ENCODE data around the gene HS6ST1.

HS6ST1 gene

GRCh38 chr2:128298286-128298685 lies 20.4 kb downstream of the HS6ST1 start:
- no peak for DNase-seq

DNA sequence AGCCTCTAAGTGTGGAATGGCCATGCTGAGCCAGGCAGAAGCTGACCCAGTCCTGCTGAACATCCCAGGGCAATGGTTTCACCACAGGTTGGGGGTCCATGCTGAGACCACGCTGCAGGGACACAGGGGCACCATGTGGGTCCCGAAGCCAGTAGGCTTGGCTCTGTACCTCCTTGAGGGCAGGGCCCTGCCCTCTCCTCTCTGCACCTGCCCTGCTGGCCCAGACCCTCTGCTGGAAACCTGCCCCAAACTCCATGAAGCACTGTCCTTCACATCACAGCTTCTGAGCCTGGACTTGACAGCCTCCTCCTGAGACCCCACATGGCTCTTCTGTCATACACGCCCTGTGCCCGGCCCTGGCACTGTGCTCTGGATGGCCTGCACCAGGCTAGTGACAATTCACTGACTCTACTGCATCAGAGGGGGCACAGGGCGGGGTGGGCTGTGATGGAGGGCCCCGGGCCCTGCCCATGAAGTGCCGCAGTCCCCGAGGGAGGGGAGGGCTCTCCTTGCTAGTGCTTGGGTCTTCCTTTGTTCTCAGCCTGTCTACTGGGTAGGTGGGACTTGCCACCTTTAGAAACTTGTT lies 24.7 kb downstream of the HS6ST1 start:
- DNase-seq: no peak

DNA sequence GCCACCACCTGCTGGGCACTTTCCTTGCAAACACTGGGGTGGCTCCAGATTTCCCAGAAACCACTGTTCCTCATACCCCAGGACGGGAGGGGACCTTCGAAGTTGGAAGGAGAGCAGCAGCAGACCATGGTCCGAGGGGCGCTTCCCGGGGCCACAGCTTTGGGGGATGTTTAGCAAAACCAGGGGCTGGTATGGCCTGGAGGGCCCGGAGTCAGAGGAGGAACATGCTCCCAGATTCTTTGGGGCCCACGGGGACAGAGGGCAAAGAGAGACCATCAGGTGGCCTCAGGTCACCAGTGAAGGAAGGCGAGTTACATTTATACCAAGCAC lies 25.3 kb downstream of the HS6ST1 start:
- no peak for DNase-seq

DNA sequence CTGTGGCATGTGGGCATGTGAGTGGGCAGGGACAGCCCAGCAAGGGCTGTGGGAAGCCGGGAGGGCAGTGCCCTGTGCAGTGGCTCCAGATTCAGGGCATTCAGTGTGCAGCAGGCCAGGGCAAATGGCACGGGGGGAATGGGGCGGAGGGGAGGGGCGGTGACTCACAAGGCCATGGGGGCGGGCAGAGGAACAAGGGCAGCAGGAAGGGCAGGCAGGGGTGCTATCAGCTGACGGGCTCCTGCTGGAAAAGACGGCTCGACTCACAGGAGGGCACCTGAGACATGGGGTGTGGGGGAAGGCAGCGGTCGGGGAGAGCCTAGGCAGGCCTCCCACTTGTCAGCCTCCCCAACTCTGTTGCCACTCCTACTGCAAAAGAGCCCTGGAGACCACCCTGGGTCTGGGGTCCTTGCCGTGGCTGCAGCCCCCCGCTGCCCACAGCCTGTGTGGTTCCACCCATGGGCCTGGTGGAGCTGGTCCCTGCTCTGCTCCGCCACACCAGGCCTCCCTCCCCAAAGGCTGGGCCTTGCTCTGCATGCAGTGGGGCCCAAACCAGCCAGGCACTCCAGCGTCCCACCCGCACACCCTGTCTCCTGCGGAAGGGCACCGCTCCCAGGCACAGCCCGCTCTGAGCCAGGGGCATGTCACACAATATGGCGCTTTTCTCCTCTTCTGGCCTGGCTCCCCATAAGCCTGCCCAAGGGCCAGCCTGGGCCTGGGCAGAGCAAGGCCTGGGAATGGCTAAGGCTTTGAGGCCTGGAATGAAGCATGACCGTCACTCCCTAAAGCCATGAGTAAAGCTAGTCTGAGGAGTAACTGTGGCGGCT lies 25.9 kb downstream of the HS6ST1 start:
- no peak for DNase-seq

GRCh38 chr2:128291844-128292598 lies 26.6 kb downstream of the HS6ST1 start:
- no peak for DNase-seq

GRCh38 chr2:128291161-128291843 lies 27.4 kb downstream of the HS6ST1 start:
- no peak for DNase-seq

- DNase-seq: no peak
These were observed 28.3 kb downstream of the HS6ST1 start for GRCh38 chr2:128290356-128290755.

- no peak for DNase-seq
These were observed 29.2 kb downstream of the HS6ST1 start for GRCh38 chr2:128289439-128289838.

DNA sequence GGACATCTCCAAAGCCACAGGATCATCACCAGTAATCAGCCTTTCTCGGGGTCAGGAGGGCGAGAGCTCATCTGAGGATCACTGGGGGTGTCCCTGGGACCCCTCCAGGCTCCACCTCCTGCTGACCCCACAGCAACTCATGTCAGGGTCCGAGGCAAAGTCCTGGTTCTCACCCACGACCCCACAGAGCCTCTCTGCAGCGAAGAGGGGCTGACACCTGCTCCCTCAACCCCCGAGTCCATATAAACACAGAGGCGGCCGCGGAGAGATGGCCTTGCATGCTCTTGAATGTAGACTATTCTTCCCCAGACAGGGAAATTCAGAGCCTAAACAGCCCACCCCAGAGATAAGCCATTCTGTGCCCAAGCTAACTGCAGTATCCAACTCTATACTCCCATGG lies 29.9 kb downstream of the HS6ST1 start:
- no peak for DNase-seq

DNA sequence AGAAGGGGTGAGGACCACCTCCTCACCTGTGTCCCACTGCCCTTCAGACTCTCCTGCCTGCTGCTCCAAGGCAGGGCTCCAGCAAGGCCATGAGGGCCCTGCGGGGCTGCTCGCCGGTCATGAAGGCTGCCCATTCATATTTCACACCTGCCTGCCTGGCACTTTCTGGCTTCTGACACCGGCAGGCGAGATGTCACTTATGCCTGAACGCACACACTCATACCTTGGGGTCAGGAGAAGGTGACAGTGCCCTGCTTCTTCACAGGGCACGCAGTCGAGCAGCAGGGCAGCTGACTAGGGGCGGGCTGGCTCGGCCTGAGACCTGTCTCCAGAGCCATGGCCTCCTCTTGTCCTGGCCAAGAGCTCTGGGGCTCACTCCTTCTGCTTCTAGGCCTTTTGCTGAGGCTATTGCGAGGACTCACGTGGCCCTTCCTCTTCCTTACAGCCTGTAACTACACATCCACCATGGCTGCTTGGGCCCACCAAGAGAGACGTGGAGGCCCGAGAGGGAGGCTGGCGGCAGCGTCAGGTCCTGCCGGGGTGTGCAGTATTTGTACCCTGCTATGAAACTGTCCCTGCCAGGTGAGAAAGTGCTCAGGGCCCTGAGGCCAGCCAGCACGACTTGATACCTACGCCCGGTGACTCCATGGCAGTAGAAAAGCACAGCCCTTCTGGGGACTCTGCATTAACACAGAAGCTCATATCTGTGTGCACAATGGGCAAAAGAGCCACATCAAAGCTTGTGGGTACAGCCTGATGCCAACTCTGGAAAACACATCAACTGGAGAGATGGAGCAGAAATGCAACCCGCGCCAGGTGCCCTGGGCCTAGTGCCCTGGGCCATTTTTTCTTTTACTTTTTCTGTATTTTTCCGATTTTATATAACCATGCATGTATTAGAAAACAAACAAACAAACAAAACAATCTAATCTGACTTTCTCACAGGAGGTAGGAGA lies 30.6 kb downstream of the HS6ST1 start:
- DNase-seq: no peak

GRCh38 chr2:128286905-128287779 lies 31.5 kb downstream of the HS6ST1 start:
- DNase-seq: no peak

DNA sequence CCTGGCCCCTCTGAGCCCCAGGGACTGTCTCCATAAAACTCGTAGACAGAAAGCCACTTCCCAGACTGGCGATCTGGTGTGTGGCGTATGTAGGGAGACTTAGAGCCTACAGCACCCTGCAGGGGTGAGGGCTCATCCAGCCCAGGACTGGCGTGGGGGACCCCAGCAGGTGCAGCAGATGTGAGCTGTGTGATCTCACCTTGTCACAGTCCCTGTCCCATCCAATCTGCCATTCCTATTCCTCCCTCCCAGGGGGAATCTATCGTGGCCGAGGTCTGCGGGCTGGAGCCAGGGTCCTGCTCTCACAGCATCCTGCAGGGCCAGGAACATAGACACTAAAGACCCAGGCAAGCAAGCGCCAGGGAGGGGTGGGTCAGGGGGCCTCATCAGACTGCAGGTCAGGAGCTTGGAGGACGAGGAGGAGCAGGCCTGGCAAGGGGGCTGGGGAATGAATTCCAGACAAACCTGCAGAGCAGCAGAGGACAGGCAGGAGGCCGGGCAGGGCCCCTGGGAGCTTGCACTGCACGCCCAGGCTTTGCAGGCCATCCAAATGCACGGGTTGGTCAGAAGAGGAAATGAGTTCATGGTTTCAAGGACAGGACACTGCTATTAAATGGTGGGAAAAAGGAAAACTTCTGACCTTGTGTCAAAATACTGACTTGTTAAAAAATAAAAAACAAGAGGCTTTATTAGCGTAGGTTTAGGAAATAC lies 32.5 kb downstream of the HS6ST1 start:
- no peak for DNase-seq

DNA sequence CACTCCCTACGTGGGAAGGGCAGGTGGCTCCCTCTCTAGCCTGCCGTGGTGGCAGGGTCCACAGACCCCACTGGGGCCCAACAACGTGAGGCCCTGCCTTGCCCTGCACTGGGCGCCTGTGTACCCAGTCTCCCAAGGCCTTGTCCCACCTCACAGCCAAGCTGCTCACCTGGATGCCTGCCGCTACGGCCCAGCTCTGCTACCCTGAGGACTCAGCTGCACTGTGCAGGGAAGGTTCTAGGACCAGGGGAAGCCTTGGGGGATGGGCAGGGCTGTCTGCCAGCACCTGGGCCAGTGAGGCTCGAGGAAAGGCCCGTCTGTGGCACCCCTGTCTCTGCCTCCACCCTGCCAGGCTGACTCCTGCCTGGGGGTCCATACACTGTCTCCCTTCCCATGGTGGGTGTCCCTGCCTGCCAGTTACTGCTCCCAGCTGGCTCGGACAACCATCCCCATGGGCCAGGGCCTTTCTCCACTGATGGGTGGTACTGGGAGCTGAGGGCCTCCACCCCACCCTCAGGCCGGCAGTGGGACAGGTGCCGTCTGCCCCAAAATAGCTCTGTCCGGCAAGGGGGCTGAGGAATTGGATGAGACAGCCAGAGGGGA lies 33.2 kb downstream of the HS6ST1 start:
- no peak for DNase-seq

- no peak for DNase-seq
These were observed 33.8 kb downstream of the HS6ST1 start for GRCh38 chr2:128284841-128285240.

- DNase-seq: no peak
These were observed 34.6 kb downstream of the HS6ST1 start for GRCh38 chr2:128284037-128284441.

- peak; percentile 58 for DNase-seq
These were observed 35.5 kb downstream of the HS6ST1 start for GRCh38 chr2:128282976-128283810.

DNA sequence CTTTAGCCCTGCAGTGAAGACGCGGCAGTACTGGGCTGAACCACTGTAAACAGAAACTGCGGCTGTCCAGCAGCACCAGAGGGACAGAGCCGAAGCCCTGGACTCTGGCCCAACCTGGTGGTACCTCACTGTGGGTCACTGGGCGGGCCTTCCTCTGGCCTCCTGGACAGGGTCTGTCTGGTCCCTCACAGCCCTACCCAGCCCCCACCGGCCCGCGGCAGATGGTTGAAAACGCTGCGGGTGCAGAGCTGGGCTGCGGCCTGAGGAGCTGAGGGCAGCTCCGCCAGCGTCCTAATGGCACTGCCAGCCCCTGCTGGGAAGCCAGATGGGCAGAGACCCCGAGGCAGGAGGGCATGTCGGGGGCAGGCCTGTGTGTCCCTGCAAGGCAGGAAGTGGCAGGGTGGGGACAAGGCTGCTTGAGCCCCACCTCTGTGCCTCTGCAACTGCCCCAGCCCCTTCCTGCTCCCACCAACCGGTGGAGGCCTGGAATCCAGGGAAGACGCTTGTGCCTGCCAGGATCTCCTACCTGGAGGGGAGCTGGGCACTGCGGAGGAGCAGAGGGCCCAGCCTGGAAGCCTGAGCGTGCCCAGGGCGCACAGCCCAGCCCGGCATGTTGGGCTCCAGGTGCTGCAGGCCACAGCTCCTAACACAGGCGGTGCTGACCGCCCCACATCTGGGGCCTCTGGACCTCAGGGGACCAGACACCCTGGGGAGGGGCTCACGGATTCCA lies 36.3 kb downstream of the HS6ST1 start:
- DNase-seq: peak; percentile 27

DNA sequence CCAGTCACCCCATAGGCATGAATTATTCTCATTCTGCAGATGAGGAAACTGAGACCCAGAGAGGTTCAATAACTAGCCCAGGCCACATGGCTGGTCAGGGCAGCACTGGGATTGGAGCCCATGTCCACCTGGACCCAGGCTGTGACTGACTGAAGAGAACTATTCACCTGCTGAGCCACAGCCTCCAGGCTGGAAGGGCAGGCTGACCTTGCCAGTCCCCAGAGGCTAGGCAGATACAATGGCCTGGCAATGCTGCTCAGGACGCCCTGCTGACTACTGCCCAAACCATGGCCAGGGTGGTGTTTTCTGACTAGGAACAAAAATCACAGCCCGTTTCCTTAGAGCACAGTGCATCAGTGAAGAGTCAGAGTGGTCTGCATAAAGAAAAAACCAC lies 36.8 kb downstream of the HS6ST1 start:
- DNase-seq: no peak
